PC-3 (cell line): ENCODE results near the gene FOXN3.

Source experiments
- CTCF ChIP-seq: fragments of 300-600 bp; sonication (generic); conservative IDR thresholded peaks from 2 replicates; pipeline ENCODE4 v1.5.1; 2017; ENCODE audit warnings: antibody characterized with exemption, low read depth, mild to moderate bottlenecking, low read length
- EZH2 ChIP-seq: fragments of 300-600 bp; sonication (generic); IDR thresholded peaks from one replicate; pipeline ENCODE4 v1.6.1; 2017; ENCODE audit warnings: antibody characterized with exemption, mild to moderate bottlenecking, low read length; ENCODE audit not compliant: unreplicated experiment

- no peak for TF ChIP-seq CTCF
- no peak for TF ChIP-seq EZH2
Observed at GRCh38 chr14:89121968-89122620, 294.9 kb downstream of the FOXN3 start.
